A549 (cell line): Measurements from ENCODE around the gene SAG. TPM values are rescaled to one million over a fixed set of nuclear protein-coding genes. Genes with fewer than 3 reads are reported as not detected.

Source experiments
- ATAC-seq, 2 experiments: fragments of 200-7000 bp in 1 of 2; fragments of >200 bp in 1 of 2; cut with Nextera tagmentation in 1 of 2; cut with Tn5 transposase in 1 of 2; 3 replicates each; pipeline versions ENCODE4 v1.8.0 to v1.9.1; 2018 to 2020; ENCODE audit warnings: mild to moderate bottlenecking in 1 of 2, moderate library complexity in 1 of 2
- CTCF ChIA-PET: fragments of 300-600 bp; sonication (Branson Sonifier 250); formaldehyde crosslinking; extraction: SDS; loops from one replicate; lab custom pipeline; 2021; ENCODE audit warnings: antibody characterized with exemption, inconsistent platforms; lab: Yijun Ruan, JAX
- POLR2A ChIA-PET: fragments of 350-600 bp; formaldehyde crosslinking; extraction: SDS; loops from one replicate; lab custom pipeline; 2021; ENCODE audit warnings: antibody characterized with exemption, inconsistent platforms; lab: Yijun Ruan, JAX
- DNase-seq, 2 experiments: peaks; one replicate each; pipeline versions ENCODE4 v3.0.0 to v3.0.0-alpha.2; 2011 to 2016; ENCODE audit warnings: low read depth in 1 of 2, low spot score in 1 of 2
- FAIRE-seq: peaks from 2 replicates; lab custom pipeline; 2011; peaks lifted over from hg19 to GRCh38; lab: Jason Lieb, UNC
- H3K27ac ChIP-seq, 2 experiments: fragments of >200 bp; sonication (Bioruptor Twin); formaldehyde crosslinking; 3 replicates each; pipeline ENCODE4 v1.5.1; 2016 to 2017
- H3K4me1 ChIP-seq: fragments of >200 bp; sonication (Bioruptor Twin); formaldehyde crosslinking; 3 replicates; pipeline ENCODE4 v1.6.1; 2016
- H3K4me2 ChIP-seq: fragments of >200 bp; sonication (Bioruptor Twin); formaldehyde crosslinking; 3 replicates; pipeline ENCODE4 v1.6.1; 2016
- H3K4me3 ChIP-seq: fragments of >200 bp; sonication (Bioruptor Twin); formaldehyde crosslinking; 3 replicates; pipeline ENCODE4 v1.5.1; 2016
- H3K9me3 ChIP-seq: fragments of >200 bp; sonication (Bioruptor Twin); formaldehyde crosslinking; 3 replicates; pipeline ENCODE4 v1.6.1; 2016
- ATOH8 ChIP-seq: fragments of 250-450 bp; sonication (Bioruptor Pico); IDR thresholded peaks from 2 replicates; pipeline ENCODE4 v1.5.0; 2020; ENCODE audit warnings: low read depth, mild to moderate bottlenecking, moderate library complexity
- BHLHE40 ChIP-seq: IDR thresholded peaks from 2 replicates; pipeline ENCODE4 v1.6.1; 2012; ENCODE audit warnings: low read depth, low read length, inconsistent platforms
- CEBPB ChIP-seq, 2 experiments: fragments of >200 bp in 1 of 2; sonication (Bioruptor Twin) in 1 of 2; formaldehyde crosslinking in 1 of 2; IDR thresholded peaks; 2 replicates each; pipeline ENCODE4 v1.6.1; 2012 to 2016
- CHD2 ChIP-seq: fragments of 150-350 bp; IDR thresholded peaks from 2 replicates; pipeline ENCODE4 v1.6.1; 2014; ENCODE audit warnings: low read length; ENCODE audit not compliant: partially characterized antibody
- EHMT2 ChIP-seq: fragments of 200-600 bp; sonication (generic); IDR thresholded peaks from 2 replicates; pipeline ENCODE4 v1.6.1; 2016; ENCODE audit warnings: antibody characterized with exemption, low read depth, mild to moderate bottlenecking, moderate library complexity
- ELK1 ChIP-seq: fragments of 150-350 bp; IDR thresholded peaks from 2 replicates; pipeline ENCODE4 v1.6.1; 2014; ENCODE audit warnings: low read depth, mild to moderate bottlenecking, low read length
- EP300 ChIP-seq, 2 experiments: fragments of >200 bp; sonication (Bioruptor Twin); formaldehyde crosslinking; IDR thresholded peaks; 2 replicates in 1 of 2; 3 replicates in 1 of 2; pipeline ENCODE4 v1.6.1; 2016 to 2017
- ESRRA ChIP-seq: fragments of 150-350 bp; IDR thresholded peaks from 2 replicates; pipeline ENCODE4 v1.6.1; 2014; ENCODE audit warnings: mild to moderate bottlenecking, low read length, borderline replicate concordance
- FOSB ChIP-seq: fragments of 250-450 bp; sonication (Bioruptor Pico); IDR thresholded peaks from 2 replicates; pipeline ENCODE4 v1.5.0; 2020; ENCODE audit warnings: mild to moderate bottlenecking, moderate library complexity
- FOSL2 ChIP-seq, 2 experiments: fragments of 450-650 bp in 1 of 2; fragments of >200 bp in 1 of 2; sonication (Bioruptor Twin) in 1 of 2; formaldehyde crosslinking; IDR thresholded peaks; 2 replicates each; pipeline versions ENCODE4 v1.5.0 to v1.6.1; 2016 to 2020; ENCODE audit warnings: mild to moderate bottlenecking in 1 of 2, moderate library complexity in 1 of 2
- FOXS1 ChIP-seq: fragments of 250-450 bp; sonication (Bioruptor Pico); IDR thresholded peaks from 2 replicates; pipeline ENCODE4 v1.5.0; 2020; ENCODE audit warnings: mild to moderate bottlenecking, moderate library complexity
- HES2 ChIP-seq: fragments of >200 bp; sonication (Bioruptor Twin); formaldehyde crosslinking; IDR thresholded peaks from 2 replicates; pipeline ENCODE4 v1.6.1; 2016
- HEYL ChIP-seq: fragments of 250-450 bp; sonication (Bioruptor Pico); IDR thresholded peaks from 2 replicates; pipeline ENCODE4 v1.8.0; 2021; ENCODE audit warnings: mild to moderate bottlenecking, moderate library complexity
- JUN ChIP-seq, 2 experiments: fragments of >200 bp; sonication (Bioruptor Twin); formaldehyde crosslinking; IDR thresholded peaks; 2 replicates in 1 of 2; 3 replicates in 1 of 2; pipeline ENCODE4 v1.6.1; 2016 to 2017
- JUNB ChIP-seq: fragments of >200 bp; sonication (Bioruptor Twin); formaldehyde crosslinking; IDR thresholded peaks from 2 replicates; pipeline ENCODE4 v1.6.1; 2016
- KDM1A ChIP-seq: fragments of 200-600 bp; sonication (generic); IDR thresholded peaks from 2 replicates; pipeline ENCODE4 v1.6.1; 2016; ENCODE audit warnings: low read depth, mild to moderate bottlenecking
- MAX ChIP-seq: IDR thresholded peaks from 2 replicates; pipeline ENCODE4 v1.6.1; 2012
- NPAS2 ChIP-seq: fragments of 250-450 bp; sonication (Bioruptor Pico); IDR thresholded peaks from 2 replicates; pipeline ENCODE4 v1.8.0; 2022; ENCODE audit warnings: mild to moderate bottlenecking, moderate library complexity, borderline replicate concordance
- NR3C1 ChIP-seq: fragments of >200 bp; sonication (Bioruptor Twin); formaldehyde crosslinking; IDR thresholded peaks from 3 replicates; pipeline ENCODE4 v1.6.1; 2017
- PBX3 ChIP-seq: IDR thresholded peaks from 2 replicates; pipeline ENCODE4 v1.6.1; 2012
- POLR2A ChIP-seq: IDR thresholded peaks from 2 replicates; pipeline ENCODE4 v1.6.1; 2012; ENCODE audit warnings: mild to moderate bottlenecking, low read length
- POLR2AphosphoS2 ChIP-seq: conservative IDR thresholded peaks from 2 replicates; pipeline ENCODE4 v1.6.1; 2012; ENCODE audit warnings: low read length, improper control_type of control experiment, inconsistent platforms
- RARB ChIP-seq: fragments of 250-450 bp; sonication (Bioruptor Pico); IDR thresholded peaks from 2 replicates; pipeline ENCODE4 v1.8.0; 2021; ENCODE audit warnings: mild to moderate bottlenecking, moderate library complexity
- RNF2 ChIP-seq: fragments of 200-600 bp; sonication (generic); IDR thresholded peaks from 2 replicates; pipeline ENCODE4 v1.6.1; 2016; ENCODE audit warnings: low read depth, mild to moderate bottlenecking, antibody characterized with exemption, moderate library complexity, borderline replicate concordance
- SMC3 ChIP-seq: fragments of >200 bp; sonication (Bioruptor Twin); formaldehyde crosslinking; IDR thresholded peaks from 3 replicates; pipeline ENCODE4 v1.6.1; 2018; ENCODE audit warnings: inconsistent platforms
- ZC3H11A ChIP-seq: fragments of 450-650 bp; IDR thresholded peaks from 2 replicates; pipeline ENCODE4 v1.6.1; 2014; ENCODE audit warnings: antibody characterized with exemption, mild to moderate bottlenecking
- ZNF302 ChIP-seq: fragments of 250-450 bp; sonication (Bioruptor Pico); IDR thresholded peaks from 2 replicates; pipeline ENCODE4 v1.9.0; 2021; ENCODE audit warnings: inconsistent platforms, mild to moderate bottlenecking, moderate library complexity
- ZSCAN20 ChIP-seq: fragments of 250-450 bp; sonication (Bioruptor Pico); IDR thresholded peaks from 2 replicates; pipeline ENCODE4 v1.8.0; 2022; ENCODE audit warnings: mild to moderate bottlenecking, moderate library complexity
- WGBS: methylation state at CpG from one replicate; pipeline ENCODE4 v1.1.6; 2017; ENCODE audit errors: missing lambda C conversion rate; 5-methylcytosine and 5-hydroxymethylcytosine counted together
- polyA plus RNA-seq, 4 experiments: library from polyadenylated mRNA; depleted of rRNA in 3 of 4; stranded (reverse); fragments of >200 nt; fragmentation: RNase III in 1 of 4; extraction: RNeasy Plus Mini Kit Qiagen cat#74134 plus additional on column Dnase treatment in 1 of 4; gene quantifications; 2 replicates in 3 of 4; 3 replicates in 1 of 4; pipeline ENCODE4 v1.2.3, GENCODE V29; 2011 to 2017

Gene SAG
- polyA plus RNA-seq, 2 of the 4 experiments (the other 2 are of a cell fraction): not detected

GRCh38 chr2:233387667-233388528 is 80.3 kb downstream of the SAG start (continued):
- TF ChIP-seq RNF2 (no peak), BHLHE40 (0 out of 2 replicates have a peak, but pooled peaks have one; percentile 10), ATOH8 (CRISPR knock-in tag) (peak; percentile 71; the same call in 1 of the 2 replicates), ZC3H11A (no peak), NPAS2 (CRISPR knock-in tag) (no peak), FOXS1 (CRISPR knock-in tag) (peak; percentile 68; the same call in 1 of the 2 replicates), JUNB (0 out of 2 replicates have a peak, but pooled peaks have one; percentile 18), POLR2A (no peak), JUN (IDR thresholded peaks at IDR 0.05) (peak in 1 of 2 experiments; percentile 47; a peak in 2 of 5 replicates), RARB (CRISPR knock-in tag) (peak; percentile 9; the same call in 1 of the 2 replicates), SMC3 (no peak), ESRRA (no peak), FOSL2 (IDR thresholded peaks at IDR 0.05) (no peak), FOSL2 (CRISPR knock-in tag; IDR thresholded peaks at IDR 0.05) (no peak), ELK1 (no peak), EP300 (IDR thresholded peaks at IDR 0.05) (peak; percentile 24 to 32; a peak in 2 of 5 replicates), MAX (peak; percentile 50; the same call in 1 of the 2 replicates)
- TF ChIP-seq, all 56 proteins: peak for 14

- peaks cover 59% of the 10 kb centered on the region for H3K4me1 ChIP-seq
- H3K9me3 ChIP-seq: no peaks in the 10 kb centered on the region
- CTCF ChIA-PET: interaction anchor here (1.4 to 2.8 kb wide), 2 partner anchors 15 to 58 kb away, joined by 3 to 8 read pairs; no protein-coding TSS in a partner anchor
- DNase-seq: no peak
- H3K4me2 ChIP-seq: no peak overlapping the region
- POLR2A ChIA-PET: no interaction called here
- H3K27ac ChIP-seq: peak overlapping the region; percentile 86 to 92; a peak in 5 of 6 replicates
- ATAC-seq: no peak
- TF ChIP-seq FOSB (CRISPR knock-in tag): no peak
- no peak for TF ChIP-seq POLR2AphosphoS2
- no peak for TF ChIP-seq ZSCAN20 (CRISPR knock-in tag)
- TF ChIP-seq HEYL (CRISPR knock-in tag): no peak
- TF ChIP-seq NR3C1: no peak
- no peak for TF ChIP-seq NPAS2 (CRISPR knock-in tag)
- no peak for TF ChIP-seq CEBPB (IDR thresholded peaks at IDR 0.05)
- FAIRE-seq: no peak
- H3K4me3 ChIP-seq: no peak overlapping the region
- 90% methylated on average over 8 of the region's 8 CpGs for WGBS
Observed at GRCh38 chr2:233389601-233390125, 82.0 kb downstream of the SAG start.

GRCh38 chr2:233395687-233396086 is 88.1 kb downstream of the SAG start:
- ATAC-seq (no peak), DNase-seq (no peak), FAIRE-seq (no peak)
- 94% methylated on average over 7 of the region's 7 CpGs for WGBS
- H3K27ac ChIP-seq: peak overlapping the region in 1 of 2 experiments; percentile 61; a peak in 3 of 6 replicates
- no peak overlapping the region for H3K4me2 ChIP-seq
- POLR2A ChIA-PET: no interaction called here
- CTCF ChIA-PET: interaction anchor here (1.2 kb wide), 1 partner anchor 48 kb away, joined by 4 read pairs; no protein-coding TSS in a partner anchor
- peaks cover 33% of the 10 kb centered on the region for H3K4me1 ChIP-seq
- H3K4me3 ChIP-seq: no peak overlapping the region
- no peaks in the 10 kb centered on the region for H3K9me3 ChIP-seq
- no peak for TF ChIP-seq HES2
- TF ChIP-seq ZNF302: no peak
- TF ChIP-seq BHLHE40: no peak
- no peak for TF ChIP-seq EHMT2
- no peak for TF ChIP-seq HEYL (CRISPR knock-in tag)
- TF ChIP-seq KDM1A: no peak
- no peak for TF ChIP-seq PBX3
- TF ChIP-seq CHD2: no peak
